ENCODE data around the gene AOX1. TPM values are rescaled to one million over a fixed set of nuclear protein-coding genes. Genes with fewer than 3 reads are reported as not detected.
A peak's percentile ranks its signal among the peaks of the same experiment; 100 is the strongest.
"Not testable (repeated sequence)": the region's sequence is repeated elsewhere in the genome, so short reads cannot be mapped to it uniquely, and the experiment has no call there.

Gene AOX1
- total and polyA plus RNA-seq, 3 experiments from 2014 or later: 0.54 TPM; not detected in 2

DNA sequence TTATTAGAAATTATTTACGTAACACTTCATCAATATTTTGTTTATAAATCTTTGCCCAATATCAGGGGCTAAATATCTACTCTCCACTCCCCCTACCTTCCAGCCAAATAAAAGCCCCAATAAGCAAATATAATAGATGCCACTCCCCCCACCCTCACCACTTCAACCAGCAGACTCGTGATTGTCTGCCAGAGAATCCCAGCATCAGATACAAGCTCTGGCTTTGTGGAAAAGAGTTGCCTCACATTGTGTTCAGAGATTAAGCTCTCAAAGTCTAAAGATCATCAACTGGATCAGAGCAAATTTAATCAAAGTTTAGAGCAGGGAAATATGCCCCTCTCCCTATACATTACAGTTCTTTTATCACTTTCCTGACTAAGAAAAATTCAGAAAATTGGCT, 39.5 kb downstream of the AOX1 start:
- H3K36me3 Mint-ChIP-seq: no peaks in the 10 kb centered on the region
- Histone ChIP-seq H3K27me3 (ENCODE audit: insufficient read depth, low read length, poor library complexity, severe bottlenecking) (peaks cover 6% of the 10 kb centered on the region), H3K9me3 (ENCODE audit: low read length) (no peaks in the 10 kb centered on the region), H3K36me3 (ENCODE audit: insufficient read depth, low read length) (no peaks in the 10 kb centered on the region), H3K4me3 (ENCODE audit: low read length) (no peak overlapping the region), H3K27ac (ENCODE audit: low read depth, low read length) (no peak overlapping the region), H3K4me1 (ENCODE audit: insufficient read depth, low read length) (no peaks in the 10 kb centered on the region)
- ChIA-PET POLR2A (no interaction called here), CTCF (no interaction called here)
- H3K4me3 Mint-ChIP-seq: no peak overlapping the region
- no peak overlapping the region for H3K27ac Mint-ChIP-seq
- H3K9me3 Mint-ChIP-seq: no peaks in the 10 kb centered on the region
- no peaks in the 10 kb centered on the region for H3K4me1 Mint-ChIP-seq
- H3K27me3 Mint-ChIP-seq: peaks cover 19 to 71% of the 10 kb centered on the region in 2 donors
- DNase-seq: no peak

- Histone ChIP-seq H3K36me3 (ENCODE audit: insufficient read depth, low read length) (no peaks in the 10 kb centered on the region), H3K9me3 (ENCODE audit: low read length) (no peaks in the 10 kb centered on the region), H3K27me3 (ENCODE audit: insufficient read depth, low read length, poor library complexity, severe bottlenecking) (peaks cover 6% of the 10 kb centered on the region), H3K4me1 (ENCODE audit: insufficient read depth, low read length) (no peaks in the 10 kb centered on the region), H3K4me3 (ENCODE audit: low read length) (no peak overlapping the region), H3K27ac (ENCODE audit: low read depth, low read length) (no peak overlapping the region)
- no peak for DNase-seq
- Mint-ChIP-seq H3K36me3 (no peaks in the 10 kb centered on the region), H3K9me3 (no peaks in the 10 kb centered on the region), H3K27ac (no peak overlapping the region), H3K27me3 (peaks cover 22 to 69% of the 10 kb centered on the region in 2 donors), H3K4me3 (no peak overlapping the region), H3K4me1 (no peaks in the 10 kb centered on the region)
- POLR2A ChIA-PET: no interaction called here
- CTCF ChIA-PET: no interaction called here
Observed at GRCh38 chr2:200625958-200626363, 40.1 kb downstream of the AOX1 start.

GRCh38 chr2:200627110-200627770, 41.4 kb downstream of the AOX1 start:
- peaks cover 22 to 64% of the 10 kb centered on the region in 2 donors for H3K27me3 Mint-ChIP-seq

GRCh38 chr2:200628461-200628860, 42.6 kb downstream of the AOX1 start:
- peaks cover 21 to 58% of the 10 kb centered on the region in 2 donors for H3K27me3 Mint-ChIP-seq
- H3K27me3 ChIP-seq (ENCODE audit: insufficient read depth, low read length, poor library complexity, severe bottlenecking); POLR2A ChIA-PET; H3K4me3 ChIP-seq (ENCODE audit: low read length); H3K36me3 Mint-ChIP-seq; H3K36me3 ChIP-seq (ENCODE audit: insufficient read depth, low read length); H3K27ac ChIP-seq (ENCODE audit: low read depth, low read length); CTCF ChIA-PET; H3K9me3 Mint-ChIP-seq; H3K4me1 Mint-ChIP-seq; H3K27ac Mint-ChIP-seq; H3K4me3 Mint-ChIP-seq; DNase-seq; H3K9me3 ChIP-seq (ENCODE audit: low read length); H3K4me1 ChIP-seq (ENCODE audit: insufficient read depth, low read length): not testable (repeated sequence)

More at GRCh38 chr2:200627110-200627770, 41.4 kb downstream of the AOX1 start:
- CTCF ChIA-PET: no interaction called here
- no peaks in the 10 kb centered on the region for H3K9me3 Mint-ChIP-seq
- no peak overlapping the region for H3K4me3 Mint-ChIP-seq
- POLR2A ChIA-PET: no interaction called here
- H3K27ac Mint-ChIP-seq: no peak overlapping the region
- H3K4me1 Mint-ChIP-seq: no peaks in the 10 kb centered on the region
- no peaks in the 10 kb centered on the region for H3K4me1 ChIP-seq (ENCODE audit: insufficient read depth, low read length)
- H3K4me3 ChIP-seq (ENCODE audit: low read length): no peak overlapping the region
- H3K36me3 Mint-ChIP-seq: no peaks in the 10 kb centered on the region
- no peak overlapping the region for H3K27ac ChIP-seq (ENCODE audit: low read depth, low read length)
- peaks cover 6% of the 10 kb centered on the region for H3K27me3 ChIP-seq (ENCODE audit: insufficient read depth, low read length, poor library complexity, severe bottlenecking)
- H3K36me3 ChIP-seq (ENCODE audit: insufficient read depth, low read length): no peaks in the 10 kb centered on the region
- H3K9me3 ChIP-seq (ENCODE audit: low read length): no peaks in the 10 kb centered on the region
- DNase-seq: no peak

DNA sequence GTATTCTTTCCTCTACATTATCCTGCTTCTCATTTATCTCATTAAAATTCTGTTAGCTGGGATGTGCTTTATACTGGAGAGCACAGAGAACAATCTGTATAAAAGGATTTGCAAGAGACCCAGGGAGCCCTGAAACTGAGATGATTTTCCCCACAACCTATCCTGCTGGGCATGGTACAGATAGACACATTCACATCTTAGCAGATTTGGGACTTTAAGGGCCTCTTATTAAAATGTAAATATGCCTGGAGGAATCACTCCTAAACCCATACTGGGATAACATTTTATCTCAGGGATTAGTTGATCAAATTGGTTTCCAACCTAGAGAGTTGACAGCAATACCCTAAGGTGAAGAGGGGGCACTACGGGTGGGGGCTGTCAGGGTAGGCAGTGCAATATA, 45.5 kb downstream of the AOX1 start:
- peaks cover 6% of the 10 kb centered on the region for H3K27me3 ChIP-seq (ENCODE audit: insufficient read depth, low read length, poor library complexity, severe bottlenecking)
- H3K36me3 ChIP-seq (ENCODE audit: insufficient read depth, low read length): no peaks in the 10 kb centered on the region
- no peaks in the 10 kb centered on the region for H3K4me1 ChIP-seq (ENCODE audit: insufficient read depth, low read length)
- ChIA-PET POLR2A (no interaction called here), CTCF (no interaction called here)
- no peak overlapping the region for H3K4me3 ChIP-seq (ENCODE audit: low read length)
- H3K4me3 Mint-ChIP-seq: no peak overlapping the region
- H3K27ac Mint-ChIP-seq: peak overlapping the region in 1 of 8 donors; percentile 5
- H3K27me3 Mint-ChIP-seq: peaks cover 26 to 55% of the 10 kb centered on the region in 2 donors
- H3K4me1 Mint-ChIP-seq: no peaks in the 10 kb centered on the region
- H3K9me3 Mint-ChIP-seq: peaks cover 0 to 10% (median 6%) of the 10 kb centered on the region in 5 donors
- H3K27ac ChIP-seq (ENCODE audit: low read depth, low read length): no peak overlapping the region
- no peaks in the 10 kb centered on the region for H3K36me3 Mint-ChIP-seq
- no peaks in the 10 kb centered on the region for H3K9me3 ChIP-seq (ENCODE audit: low read length)
- no peak for DNase-seq

DNA sequence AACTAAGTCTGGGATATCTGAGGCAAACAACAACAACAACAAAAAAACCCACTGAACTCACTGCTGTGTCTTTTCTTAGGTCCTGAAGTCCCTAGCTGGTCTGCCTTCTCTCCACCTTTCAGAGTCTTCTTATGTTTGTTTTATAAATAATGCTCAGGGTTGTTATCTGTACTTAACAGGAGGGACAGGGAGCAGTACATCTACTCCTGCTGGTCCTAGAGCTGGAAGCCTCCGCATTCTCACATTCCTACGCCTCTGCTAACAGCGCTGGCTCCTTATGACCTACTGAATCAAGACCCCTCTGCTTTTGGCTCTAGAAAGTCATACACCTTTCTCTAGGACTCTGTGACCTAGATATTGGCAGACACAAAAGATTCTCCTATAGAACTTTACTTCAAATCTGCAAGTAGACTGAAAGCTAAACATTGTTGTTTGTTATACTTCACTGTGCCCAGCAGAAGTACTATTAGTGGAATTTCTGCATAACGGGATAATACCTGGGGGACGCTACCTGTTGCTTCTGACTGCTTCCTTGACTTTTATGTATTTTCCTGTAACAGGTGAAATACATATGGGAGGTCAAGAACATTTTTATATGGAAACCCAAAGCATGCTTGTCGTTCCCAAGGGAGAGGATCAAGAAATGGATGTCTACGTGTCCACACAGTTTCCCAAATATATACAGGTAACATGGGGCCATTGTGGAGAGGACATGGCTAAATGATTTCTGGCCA, 48.6 kb downstream of the AOX1 start:
- Mint-ChIP-seq H3K9me3 (peaks cover 0 to 10% (median 6%) of the 10 kb centered on the region in 5 donors), H3K27ac (no peak overlapping the region), H3K4me3 (no peak overlapping the region), H3K36me3 (no peaks in the 10 kb centered on the region), H3K4me1 (no peaks in the 10 kb centered on the region), H3K27me3 (peaks cover 18 to 55% of the 10 kb centered on the region in 2 donors)
- Histone ChIP-seq H3K27ac (ENCODE audit: low read depth, low read length) (no peak overlapping the region), H3K4me1 (ENCODE audit: insufficient read depth, low read length) (no peaks in the 10 kb centered on the region), H3K4me3 (ENCODE audit: low read length) (no peak overlapping the region), H3K27me3 (ENCODE audit: insufficient read depth, low read length, poor library complexity, severe bottlenecking) (peaks cover 4% of the 10 kb centered on the region), H3K9me3 (ENCODE audit: low read length) (no peaks in the 10 kb centered on the region), H3K36me3 (ENCODE audit: insufficient read depth, low read length) (no peaks in the 10 kb centered on the region)
- CTCF ChIA-PET: no interaction called here
- POLR2A ChIA-PET: no interaction called here
- DNase-seq: no peak

- Mint-ChIP-seq H3K36me3 (no peaks in the 10 kb centered on the region), H3K27ac (no peak overlapping the region), H3K9me3 (peaks cover 0 to 10% (median 6%) of the 10 kb centered on the region in 5 donors), H3K27me3 (peaks cover 18 to 50% of the 10 kb centered on the region in 2 donors), H3K4me1 (no peaks in the 10 kb centered on the region), H3K4me3 (no peak overlapping the region)
- ChIA-PET CTCF (no interaction called here), POLR2A (no interaction called here)
- H3K36me3 ChIP-seq (ENCODE audit: insufficient read depth, low read length): no peaks in the 10 kb centered on the region
- no peak for DNase-seq
- H3K9me3 ChIP-seq (ENCODE audit: low read length): no peaks in the 10 kb centered on the region
- H3K27me3 ChIP-seq (ENCODE audit: insufficient read depth, low read length, poor library complexity, severe bottlenecking): no peaks in the 10 kb centered on the region
- H3K4me1 ChIP-seq (ENCODE audit: insufficient read depth, low read length): no peaks in the 10 kb centered on the region
- H3K27ac ChIP-seq (ENCODE audit: low read depth, low read length): no peak overlapping the region
- H3K4me3 ChIP-seq (ENCODE audit: low read length): no peak overlapping the region
Observed at GRCh38 chr2:200635251-200635650, 49.4 kb downstream of the AOX1 start.

- Histone ChIP-seq H3K36me3 (ENCODE audit: insufficient read depth, low read length) (no peaks in the 10 kb centered on the region), H3K27me3 (ENCODE audit: insufficient read depth, low read length, poor library complexity, severe bottlenecking) (no peaks in the 10 kb centered on the region), H3K4me1 (ENCODE audit: insufficient read depth, low read length) (no peaks in the 10 kb centered on the region), H3K9me3 (ENCODE audit: low read length) (no peaks in the 10 kb centered on the region), H3K4me3 (ENCODE audit: low read length) (no peak overlapping the region), H3K27ac (ENCODE audit: low read depth, low read length) (no peak overlapping the region)
- POLR2A ChIA-PET: no interaction called here
- H3K27me3 Mint-ChIP-seq: peaks cover 15 to 50% of the 10 kb centered on the region in 2 donors
- no peak overlapping the region for H3K27ac Mint-ChIP-seq
- H3K36me3 Mint-ChIP-seq: no peaks in the 10 kb centered on the region
- peaks cover 0 to 8% (median 6%) of the 10 kb centered on the region in 5 donors for H3K9me3 Mint-ChIP-seq
- CTCF ChIA-PET: no interaction called here
- no peak overlapping the region for H3K4me3 Mint-ChIP-seq
- no peaks in the 10 kb centered on the region for H3K4me1 Mint-ChIP-seq
- DNase-seq: no peak
Observed at GRCh38 chr2:200637901-200638300, 52.1 kb downstream of the AOX1 start.

All from CD8-positive, alpha-beta memory T cell (primary cell).